ENCODE results near the gene PPP2R5C.

PPP2R5C gene

DNA sequence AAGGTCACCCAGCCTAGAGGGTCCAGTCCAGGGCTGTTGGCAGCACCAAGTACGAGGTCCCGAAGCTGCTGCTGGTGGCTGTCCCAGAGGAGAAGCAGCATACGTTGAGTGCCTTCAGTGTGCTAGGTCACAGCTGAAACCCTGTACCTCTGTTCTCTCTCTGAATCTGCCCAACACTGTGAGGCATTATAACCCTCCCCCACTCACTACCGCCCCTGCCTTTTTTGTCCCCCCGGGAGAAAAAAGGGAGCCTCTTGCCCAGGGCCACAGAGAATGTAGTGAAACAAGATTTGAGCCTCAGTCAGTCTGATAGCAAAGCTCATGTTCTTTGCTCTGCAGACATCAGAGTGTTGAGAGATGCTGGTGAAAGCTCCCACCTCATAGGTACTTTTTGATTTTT lies 53.4 kb downstream of the PPP2R5C start:
- no peak for DNase-seq (ENCODE audit: low read depth)

DNA sequence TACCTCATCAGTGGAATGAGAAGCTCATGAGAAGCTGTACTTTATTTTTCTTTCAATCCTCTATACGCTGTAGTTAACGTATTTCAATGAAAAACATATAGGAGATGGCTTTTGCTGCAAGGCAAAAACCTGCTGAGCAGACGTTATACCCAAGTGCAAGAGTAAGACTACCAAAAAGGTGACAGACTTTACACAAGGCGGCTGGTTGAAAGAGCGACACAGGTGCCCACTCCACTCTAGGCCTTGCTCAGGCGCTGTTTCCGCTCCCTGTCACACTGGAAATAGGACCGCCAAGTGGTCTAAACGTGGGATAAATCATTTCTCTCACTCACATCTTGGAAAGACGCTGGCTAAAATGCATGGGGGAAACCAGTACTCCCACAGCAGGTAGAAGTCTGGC lies 54.5 kb downstream of the PPP2R5C start:
- no peak for DNase-seq (ENCODE audit: low read depth)

DNA sequence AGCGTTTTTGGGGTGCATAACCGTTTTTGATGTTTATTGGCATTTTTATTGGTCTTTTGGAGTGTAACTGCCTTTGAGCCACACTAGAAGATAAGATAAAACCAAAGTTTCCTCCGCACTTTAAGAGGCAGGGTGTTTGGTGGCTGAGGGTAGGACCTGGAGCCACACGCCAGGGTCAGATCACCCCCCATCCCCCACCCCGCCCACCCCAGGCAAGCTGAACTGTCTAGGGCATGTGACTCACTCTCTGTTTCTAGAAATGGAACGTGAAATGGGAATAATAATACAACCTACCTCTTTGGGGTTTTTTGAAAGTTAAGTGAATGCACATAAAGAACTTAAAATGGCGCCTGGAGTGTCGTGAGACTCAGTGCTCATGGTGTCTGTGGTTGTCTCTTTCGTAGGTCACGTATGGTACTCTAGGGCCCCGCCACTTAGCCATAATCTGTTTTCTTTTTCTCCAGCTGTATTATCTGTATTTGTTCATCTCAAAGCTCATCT lies 56.0 kb downstream of the PPP2R5C start:
- no peak for DNase-seq (ENCODE audit: low read depth)

DNA sequence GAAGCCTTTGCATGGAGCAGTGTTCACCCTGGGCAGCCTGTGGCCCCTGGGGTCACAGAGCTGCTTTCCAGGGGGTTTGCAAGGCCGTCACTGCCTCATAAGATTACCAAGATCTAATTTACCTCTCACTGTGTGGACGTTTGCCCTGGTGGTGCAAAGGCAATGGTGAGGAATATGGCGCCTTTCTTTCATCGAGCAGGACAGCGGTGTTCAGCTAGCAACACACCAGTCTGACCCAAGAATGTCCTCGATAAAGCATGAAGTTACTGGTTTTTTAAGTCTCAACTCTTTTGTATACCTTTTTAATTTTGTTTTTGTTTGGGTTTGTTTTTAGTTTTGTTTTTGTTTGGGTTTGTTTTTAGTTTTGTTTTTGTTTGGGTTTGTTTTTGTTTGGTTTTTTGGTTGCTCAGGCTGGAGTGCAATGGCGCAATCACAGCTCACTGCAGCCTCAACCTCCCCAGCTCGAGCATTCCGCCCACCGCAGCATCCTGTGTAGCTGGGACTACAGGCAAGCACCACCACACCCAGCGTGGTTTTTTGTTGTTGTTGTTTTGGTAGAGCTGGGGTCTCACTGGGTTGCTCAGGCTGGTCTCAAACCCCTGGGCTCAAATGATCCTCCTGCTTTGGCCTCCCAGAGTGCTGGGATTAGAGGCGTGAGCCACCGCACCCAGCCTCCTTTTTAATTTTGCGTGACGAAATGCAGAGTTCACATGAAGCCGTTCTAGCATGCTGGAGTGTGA lies 57.9 kb downstream of the PPP2R5C start:
- no peak for DNase-seq (ENCODE audit: low read depth)

DNA sequence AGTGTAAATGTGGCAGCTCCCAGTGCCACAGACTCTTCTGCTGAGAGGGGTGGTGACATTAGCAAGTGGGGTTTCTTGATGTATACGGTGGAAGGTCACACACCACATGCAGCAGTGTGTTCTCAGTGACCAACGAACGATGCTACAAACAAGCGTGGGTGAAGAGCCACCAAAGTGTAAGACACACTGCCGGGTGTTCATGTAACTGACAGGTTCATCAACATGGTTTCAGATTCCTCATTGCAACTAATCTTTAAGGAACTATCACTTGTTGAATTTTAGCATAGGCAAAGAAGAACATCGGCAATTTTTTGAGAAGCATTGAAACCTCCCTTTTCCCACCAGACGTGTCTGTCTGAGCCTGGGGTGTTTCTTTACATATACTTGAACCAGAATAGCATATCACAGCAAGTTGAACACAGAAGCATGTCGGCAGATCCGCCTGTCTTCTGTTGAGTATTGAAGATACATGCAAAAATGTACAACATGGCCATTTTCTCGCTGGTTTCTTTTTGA lies 58.8 kb downstream of the PPP2R5C start:
- no peak for DNase-seq (ENCODE audit: low read depth)

DNA sequence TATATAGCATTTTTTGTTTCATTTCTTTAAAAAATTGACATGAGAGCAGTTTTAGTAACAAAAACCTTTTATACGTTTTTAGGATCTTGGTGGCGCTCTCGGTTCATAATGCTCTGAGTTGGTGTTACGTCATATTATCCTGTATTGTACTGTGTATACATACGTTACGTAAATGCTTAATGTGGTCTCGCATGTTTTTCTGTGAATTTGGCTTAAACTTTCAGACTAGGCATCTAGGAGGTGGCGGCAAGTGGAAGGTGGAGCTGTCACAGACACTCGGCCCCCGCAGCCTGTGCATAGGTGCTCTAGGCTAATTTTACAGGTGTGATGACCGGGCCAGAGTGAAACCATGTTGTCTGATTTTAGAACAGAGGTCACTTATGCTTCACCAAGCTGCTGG lies 60.0 kb downstream of the PPP2R5C start:
- no peak for DNase-seq (ENCODE audit: low read depth)

DNA sequence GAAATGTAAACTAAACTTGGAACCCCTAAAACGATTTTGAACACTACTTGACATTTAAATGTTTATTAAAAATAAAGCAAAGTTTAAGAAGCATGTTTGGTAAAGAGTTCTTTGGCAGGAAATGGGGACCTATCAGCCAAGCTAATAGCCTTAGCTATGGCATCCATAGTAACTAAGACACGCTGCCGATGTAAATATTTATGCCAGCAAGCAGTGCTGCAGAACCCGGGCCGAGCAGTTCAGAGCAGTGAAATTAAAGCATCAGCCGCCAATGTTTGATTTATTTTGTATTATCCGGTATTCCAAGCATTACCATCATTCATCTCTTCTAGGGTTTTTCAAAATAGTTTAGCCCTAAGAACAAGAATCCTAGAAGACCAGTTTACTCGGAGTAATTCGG lies 61.6 kb downstream of the PPP2R5C start:
- no peak for DNase-seq (ENCODE audit: low read depth)

DNA sequence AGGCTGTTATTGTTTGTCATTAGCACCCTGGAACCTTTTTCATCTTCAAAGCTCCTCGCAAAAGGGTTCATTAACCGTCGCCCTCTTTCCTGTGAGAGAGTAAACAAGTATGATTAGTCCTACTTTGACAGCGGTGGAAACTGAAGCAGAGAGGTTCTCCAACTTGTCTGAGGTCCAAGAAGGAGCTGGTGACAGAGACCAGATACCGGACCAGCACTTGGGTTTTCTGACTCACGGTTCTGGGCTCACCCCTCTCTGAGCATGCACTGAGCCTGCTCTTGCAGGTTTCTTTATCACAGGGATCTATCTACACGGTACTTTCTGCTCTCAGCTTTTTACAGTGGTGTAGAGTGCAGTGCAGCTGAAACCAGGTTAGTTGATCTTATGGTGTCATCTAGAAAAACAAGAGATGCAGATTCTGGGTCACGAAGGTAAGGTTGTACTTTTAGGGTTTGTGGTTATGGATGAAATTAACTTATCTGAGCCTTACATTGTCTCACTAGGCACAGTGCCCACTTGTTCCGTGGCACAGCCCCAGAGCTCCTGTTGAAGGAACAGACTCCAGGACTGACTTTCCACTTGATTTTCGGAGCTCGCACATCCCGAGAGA lies 62.1 kb downstream of the PPP2R5C start:
- DNase-seq (ENCODE audit: low read depth), result peak; percentile 49

DNA sequence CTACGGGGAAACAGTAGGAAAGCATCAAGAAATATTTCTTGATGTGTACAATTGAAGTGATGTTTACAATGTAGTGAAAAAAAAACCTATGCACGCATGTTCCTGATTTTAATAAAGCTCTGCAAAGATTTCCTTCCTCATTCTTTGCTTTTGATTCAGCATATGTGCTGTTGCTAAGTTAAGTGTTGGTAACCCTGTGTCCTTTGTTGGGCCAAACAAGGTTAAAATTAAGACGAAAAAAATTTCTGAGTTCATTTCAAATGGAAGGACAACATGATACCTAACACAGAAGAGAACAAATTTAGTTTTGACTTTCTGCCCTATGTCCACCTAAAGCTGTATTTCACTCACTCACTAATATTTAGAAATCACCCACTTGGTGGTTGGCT lies 62.8 kb downstream of the PPP2R5C start:
- no peak for DNase-seq (ENCODE audit: low read depth)

DNA sequence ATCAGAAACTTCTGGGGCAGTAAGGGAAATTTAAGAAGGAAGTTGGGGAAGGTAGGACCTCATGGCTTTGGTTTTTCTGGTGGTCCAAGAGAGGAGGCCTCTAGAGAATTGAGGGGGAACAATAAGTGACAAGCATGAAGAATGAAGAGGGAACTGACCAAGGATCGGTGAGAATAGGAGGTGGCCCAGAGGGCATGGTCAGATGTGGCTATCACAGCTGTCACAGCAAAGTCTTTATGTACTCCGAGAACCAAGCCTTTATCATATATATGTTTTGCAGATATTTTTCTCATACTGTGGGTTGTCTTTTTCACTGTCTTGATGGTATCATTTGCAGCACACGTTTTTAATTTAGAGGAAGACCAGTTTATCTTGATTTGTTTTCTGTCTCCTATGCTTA lies 64.3 kb downstream of the PPP2R5C start:
- DNase-seq (ENCODE audit: low read depth), result no peak

DNA sequence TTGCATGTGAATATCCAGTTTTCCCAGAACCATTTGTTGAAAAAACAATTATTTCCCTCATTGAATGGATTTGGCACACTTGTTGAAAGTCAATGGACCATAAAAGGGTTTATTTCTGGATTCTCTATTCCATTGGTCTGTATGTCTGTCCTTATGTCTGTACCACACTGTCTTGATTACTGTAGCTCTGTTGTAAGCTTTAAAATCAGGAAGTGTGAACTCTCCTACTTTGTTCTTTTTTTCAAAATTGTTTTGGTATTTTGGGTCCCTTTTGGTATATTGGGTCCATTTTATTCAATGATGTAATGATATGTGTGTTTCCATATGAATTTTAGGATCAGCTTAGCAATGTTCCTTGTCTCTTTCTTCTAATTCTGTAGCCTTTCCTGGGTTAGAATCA lies 64.8 kb downstream of the PPP2R5C start:
- no peak for DNase-seq (ENCODE audit: low read depth)

DNA sequence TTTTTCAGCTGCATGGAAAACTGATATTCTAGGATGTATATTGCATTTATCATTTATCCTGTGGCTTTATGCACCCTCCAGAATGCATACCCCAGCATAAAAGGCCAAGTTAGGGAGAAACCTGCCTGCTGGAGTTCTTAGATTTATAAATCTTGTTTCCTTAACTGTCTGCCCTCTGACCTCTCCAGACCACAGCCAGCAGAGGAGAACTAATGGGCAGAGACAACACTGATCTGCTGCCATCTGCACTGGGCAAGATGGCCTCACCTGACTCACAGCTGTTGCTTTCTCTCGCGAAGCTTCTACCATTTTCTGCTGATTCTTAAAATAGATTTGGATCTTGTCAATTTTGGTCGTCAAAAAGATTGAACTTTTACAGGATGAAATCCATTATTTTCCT lies 65.8 kb downstream of the PPP2R5C start:
- DNase-seq (ENCODE audit: low read depth), result no peak

DNA sequence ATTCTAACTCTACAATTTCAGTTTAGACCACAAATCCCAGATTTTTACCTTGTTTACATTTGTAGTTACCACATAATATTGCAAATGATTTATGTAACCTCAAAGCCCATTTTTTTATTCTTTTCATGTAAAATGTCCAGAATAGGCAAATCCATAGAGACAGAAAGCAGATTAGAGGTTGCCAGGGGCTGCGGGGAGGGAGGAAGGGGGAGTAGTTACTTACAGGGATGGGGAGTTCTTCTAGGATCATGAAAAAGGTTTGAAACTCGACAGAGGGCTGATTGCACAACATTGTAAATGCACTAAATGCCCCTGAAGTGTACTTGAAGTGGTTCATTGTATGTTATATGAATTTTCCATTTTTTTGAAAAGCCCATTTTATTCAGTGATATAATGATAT lies 66.5 kb downstream of the PPP2R5C start:
- DNase-seq (ENCODE audit: low read depth), result no peak

DNA sequence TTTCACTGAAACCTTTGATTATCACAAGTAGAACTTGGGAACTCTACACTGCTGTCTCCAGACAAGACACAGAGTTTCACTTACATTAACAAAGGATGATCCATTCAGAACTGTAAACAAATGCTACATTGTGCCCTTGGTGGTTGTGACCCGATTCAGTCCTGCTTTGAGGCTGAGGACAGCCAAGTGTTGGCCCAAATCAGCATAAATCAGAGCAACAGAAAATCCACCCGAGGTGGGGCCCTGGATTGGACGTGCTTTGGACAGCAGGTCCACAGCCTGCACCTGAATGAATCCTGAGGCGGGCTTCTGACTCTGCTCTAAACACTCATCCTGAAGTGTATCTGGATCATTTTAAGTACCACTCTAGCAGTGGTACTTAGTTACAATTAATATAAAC lies 68.8 kb downstream of the PPP2R5C start:
- no peak for DNase-seq (ENCODE audit: low read depth)

DNA sequence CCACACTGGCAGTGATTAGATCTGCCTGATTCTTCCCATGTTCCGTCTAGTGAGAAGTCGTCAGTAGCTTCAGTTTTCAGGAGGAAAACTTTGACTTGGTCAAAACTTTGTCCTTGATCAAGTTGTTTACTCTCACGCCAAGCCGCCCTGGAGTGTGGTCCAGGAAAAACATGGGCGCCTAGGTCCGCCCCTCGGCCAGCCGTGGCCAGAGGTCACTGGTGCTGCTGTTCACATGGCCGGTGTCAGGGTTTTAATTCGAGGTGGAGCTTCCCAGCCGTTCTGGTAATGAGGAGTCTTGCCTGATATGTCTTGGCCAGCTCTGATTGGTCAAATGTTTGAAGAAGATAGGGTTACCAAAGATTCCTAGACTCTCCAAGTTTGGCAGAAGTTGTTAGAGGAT lies 71.5 kb downstream of the PPP2R5C start:
- DNase-seq (ENCODE audit: low read depth), result no peak

DNA sequence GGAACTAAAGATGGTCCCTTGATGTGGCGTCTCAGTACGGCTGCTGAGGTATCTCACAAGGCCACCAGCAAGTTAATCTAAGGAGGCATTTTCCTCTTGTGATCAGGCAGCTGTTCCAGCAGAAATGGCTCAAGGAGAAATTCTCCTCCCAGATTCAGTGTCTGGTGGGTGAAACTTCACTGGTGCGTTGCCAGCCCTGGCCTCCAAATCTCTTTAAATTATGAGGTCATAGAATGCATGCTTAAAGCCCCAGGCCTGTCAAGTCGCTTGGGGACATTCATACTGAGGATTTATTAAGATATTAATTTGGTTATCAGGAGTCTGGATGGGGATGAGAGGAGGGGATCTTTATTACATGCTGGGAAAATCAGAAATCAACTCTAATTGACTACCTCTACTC lies 72.9 kb downstream of the PPP2R5C start:
- DNase-seq (ENCODE audit: low read depth), result no peak

DNA sequence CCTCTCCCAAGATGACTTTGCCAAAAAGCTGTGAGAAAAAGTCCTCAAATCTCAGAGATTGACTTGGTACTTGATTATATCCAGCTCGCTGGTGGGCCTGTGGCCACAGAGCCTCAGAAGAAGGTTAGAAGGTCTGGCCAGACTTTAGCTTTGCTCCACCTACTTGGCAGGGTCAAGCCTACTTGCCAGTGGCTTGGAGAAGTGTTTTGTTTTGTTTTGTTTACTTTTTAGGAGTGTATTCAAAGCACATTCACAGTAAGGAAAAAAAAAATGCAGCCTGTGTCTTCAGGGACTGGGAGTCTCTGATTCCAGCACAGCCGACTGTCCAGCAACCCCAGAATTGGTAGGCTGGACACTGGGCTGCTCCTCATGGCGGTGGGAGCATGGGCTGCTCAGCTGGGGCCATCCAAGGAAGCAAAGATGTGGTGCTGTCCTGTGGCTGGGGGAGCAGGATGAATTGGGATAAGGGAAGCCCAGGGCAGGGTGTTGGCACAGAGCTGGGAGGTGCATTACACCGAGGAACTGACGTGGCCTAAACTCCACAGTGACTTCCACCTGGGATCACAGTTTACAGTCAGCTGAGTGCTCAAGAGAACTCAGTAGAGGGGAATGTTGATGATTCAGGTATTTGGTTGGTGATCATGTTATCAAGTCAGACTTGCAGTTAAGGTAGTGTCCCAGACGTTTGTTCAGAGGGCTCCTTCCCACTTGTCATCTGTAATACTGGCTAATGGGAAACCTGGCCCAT lies 73.5 kb downstream of the PPP2R5C start:
- no peak for DNase-seq (ENCODE audit: low read depth)

DNA sequence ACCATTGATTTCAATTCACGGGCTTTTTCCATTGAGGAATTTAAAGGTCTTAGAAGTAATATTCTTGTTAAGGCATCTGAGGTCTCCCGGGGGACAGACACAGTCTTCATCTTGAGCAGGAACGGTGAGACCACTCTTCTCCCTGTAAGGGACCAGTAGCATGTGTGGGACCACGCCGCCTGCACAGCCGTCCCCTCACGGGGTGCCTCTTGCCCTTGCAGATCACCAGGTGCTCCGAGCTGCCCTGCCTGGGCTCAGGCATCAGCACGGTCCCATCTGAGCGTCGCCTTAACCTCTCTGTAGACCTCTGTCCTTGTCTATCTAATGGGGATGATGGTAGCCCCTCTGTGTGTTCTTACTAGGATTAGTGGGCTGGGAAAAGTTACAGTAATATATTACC lies 74.1 kb downstream of the PPP2R5C start:
- no peak for DNase-seq (ENCODE audit: low read depth)

DNA sequence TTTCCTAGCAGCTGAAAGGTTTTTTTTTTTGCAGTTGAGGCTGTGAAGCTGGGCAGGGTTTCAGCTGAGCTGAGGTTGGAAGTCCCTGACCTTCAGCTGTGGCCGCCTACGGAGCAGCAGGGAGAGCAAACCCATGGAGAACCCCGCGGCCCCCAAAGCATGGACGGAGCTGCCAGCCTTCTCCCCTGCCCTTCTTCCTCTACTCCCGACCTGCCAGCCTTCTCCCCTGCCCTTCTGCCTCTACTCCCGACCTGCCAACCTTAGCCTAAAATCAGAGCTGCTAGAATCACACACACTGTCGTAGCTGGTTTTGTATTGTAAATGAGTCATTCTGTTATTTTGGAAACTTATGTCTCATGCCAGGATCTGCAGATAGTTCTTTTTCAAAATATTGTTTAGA lies 74.6 kb downstream of the PPP2R5C start:
- DNase-seq (ENCODE audit: low read depth), result no peak

DNA sequence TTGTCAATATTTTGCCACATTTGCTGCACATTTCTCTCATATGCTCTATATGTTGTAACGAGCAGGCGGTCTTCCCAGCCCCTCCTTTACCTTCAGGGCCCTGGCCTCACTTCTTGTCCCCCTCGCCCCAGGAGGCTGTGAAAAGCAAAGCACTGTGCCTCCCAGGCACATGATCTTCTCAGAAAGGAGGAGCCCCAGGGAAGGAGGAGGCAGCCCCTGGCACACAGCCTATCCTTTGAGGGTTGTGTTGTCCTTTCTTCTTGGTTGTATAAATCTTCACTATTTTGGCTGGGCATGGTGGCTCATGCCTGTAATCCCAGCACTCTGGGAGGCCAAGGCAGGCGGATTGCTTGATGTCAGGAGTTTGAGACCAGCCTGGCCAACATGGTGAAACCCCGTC lies 77.0 kb downstream of the PPP2R5C start:
- no peak for DNase-seq (ENCODE audit: low read depth)

DNA sequence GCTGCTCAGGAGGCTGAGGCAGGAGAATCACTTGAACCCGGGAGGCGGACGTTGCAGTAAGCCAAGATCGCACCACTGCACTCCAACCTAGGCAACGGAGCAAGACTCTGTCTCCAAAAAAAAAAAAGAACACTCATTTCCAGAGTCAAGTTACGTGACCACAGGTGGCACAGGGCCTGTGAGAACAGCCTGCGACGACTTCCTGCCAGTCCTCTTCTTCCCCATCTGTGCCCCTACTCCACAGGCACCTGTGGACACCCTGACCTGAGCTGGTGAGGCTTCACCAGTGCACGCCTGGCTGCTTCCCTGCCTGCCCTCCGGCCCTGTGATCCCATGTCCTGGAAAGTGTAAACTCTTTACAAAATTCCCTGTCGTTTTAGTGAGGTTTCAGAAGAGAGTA lies 77.7 kb downstream of the PPP2R5C start:
- DNase-seq (ENCODE audit: low read depth), result no peak

DNA sequence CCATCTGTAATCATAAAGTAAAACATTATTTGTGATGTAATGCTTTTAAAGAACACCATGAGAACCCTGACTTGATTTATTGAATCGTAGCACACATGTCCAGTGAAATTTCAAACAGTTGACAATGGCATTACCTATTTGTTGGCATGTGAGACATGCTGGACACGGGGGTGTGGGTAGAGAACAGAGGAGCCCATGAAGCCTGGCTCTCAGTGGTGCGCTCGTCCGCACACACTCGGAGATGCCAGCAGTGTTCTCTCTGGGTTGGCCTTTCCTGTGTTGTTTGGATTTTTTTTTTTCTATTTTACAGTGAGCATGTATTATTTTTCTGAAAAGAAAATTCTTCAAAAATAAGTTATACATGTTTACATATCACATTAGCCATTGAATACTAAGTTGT lies 78.2 kb downstream of the PPP2R5C start:
- no peak for DNase-seq (ENCODE audit: low read depth)

Measured in stimulated activated CD4-positive, alpha-beta T cell treated with anti-CD3 and anti-CD28 coated beads, Interleukin-2, amount 100 ng/mL, for 4 hours (primary cell).